Activated T-helper 2 cell treated with anti-CD3 and anti-CD28 coated beads, Interferon-gamma antibody, Interleukin-2, Interleukin-4, amounts not matched to agents 10 μg/mL and 5 μg/mL and 100 μg/mL, durations not matched to agents 14 hours and 24 hours and 36 hours (primary cell): ENCODE measurements around the gene TERF2IP. TPM values are rescaled to one million over a fixed set of nuclear protein-coding genes. Genes with fewer than 3 reads are reported as not detected.

ENCODE experiments used
- DNase-seq: peaks from one replicate; pipeline ENCODE4 v3.0.0; 2021; ENCODE audit warnings: low spot score
- H3K27ac Mint-ChIP-seq: one replicate; pipeline ENCODE4 v1.8.0; 2021; ENCODE audit warnings: mixed read lengths
- H3K27me3 Mint-ChIP-seq: one replicate; pipeline ENCODE4 v1.8.0; 2021; ENCODE audit warnings: low read depth, mixed read lengths
- H3K36me3 Mint-ChIP-seq: one replicate; pipeline ENCODE4 v1.8.0; 2021; ENCODE audit warnings: low read depth, mixed read lengths
- H3K4me1 Mint-ChIP-seq: one replicate; pipeline ENCODE4 v1.8.0; 2021; ENCODE audit warnings: low read depth, mixed read lengths
- H3K4me3 Mint-ChIP-seq: one replicate; pipeline ENCODE4 v1.8.0; 2021; ENCODE audit warnings: low read depth, mild to moderate bottlenecking, moderate library complexity, mixed read lengths
- H3K9me3 Mint-ChIP-seq: one replicate; pipeline ENCODE4 v1.8.0; 2021; ENCODE audit warnings: mixed read lengths
- intact Hi-C: fragments of 100-400 bp; cut with micrococcal nuclease; formaldehyde crosslinking; loops from one replicate; pipeline ENCODE4 v1.15.1; 2023
- total RNA-seq: library from RNA; stranded (reverse); gene quantifications from 2 replicates; pipeline ENCODE4 v1.2.3, GENCODE V29; 2022

TERF2IP gene
- 73.6 and 77.6 TPM in 2 replicates for total RNA-seq

GRCh38 chr16:75647492-75648264 is at the start of gene TERF2IP, which contains the start of gene KARS1:
Gene TERF2IP, plus strand, starts transcription at chr16:75647773. Its CDS starts 110 bp downstream, at chr16:75647883.
Gene KARS1, minus strand, starts transcription at chr16:75647665. Its CDS starts 26 bp downstream, at chr16:75647639.
- no peaks in the 10 kb centered on the region for H3K27me3 Mint-ChIP-seq
- H3K27ac Mint-ChIP-seq, result peak within 1 kb of the TSS; percentile 96
- intact Hi-C loops, result loop anchor here (1.0 to 5.0 kb wide), 10 partner anchors 24 to 1545 kb away; partner anchors contain the start of genes ADAT1, CFDP1, GABARAPL2 and MON1B
- no peaks in the 10 kb centered on the region for H3K9me3 Mint-ChIP-seq
- peak; percentile 94 for DNase-seq
- H3K4me1 Mint-ChIP-seq, result peaks cover 48% of the 10 kb centered on the region
- H3K36me3 Mint-ChIP-seq, result peaks cover 65% of the 10 kb centered on the region
- H3K4me3 Mint-ChIP-seq, result peak within 1 kb of the TSS; percentile 96

DNA sequence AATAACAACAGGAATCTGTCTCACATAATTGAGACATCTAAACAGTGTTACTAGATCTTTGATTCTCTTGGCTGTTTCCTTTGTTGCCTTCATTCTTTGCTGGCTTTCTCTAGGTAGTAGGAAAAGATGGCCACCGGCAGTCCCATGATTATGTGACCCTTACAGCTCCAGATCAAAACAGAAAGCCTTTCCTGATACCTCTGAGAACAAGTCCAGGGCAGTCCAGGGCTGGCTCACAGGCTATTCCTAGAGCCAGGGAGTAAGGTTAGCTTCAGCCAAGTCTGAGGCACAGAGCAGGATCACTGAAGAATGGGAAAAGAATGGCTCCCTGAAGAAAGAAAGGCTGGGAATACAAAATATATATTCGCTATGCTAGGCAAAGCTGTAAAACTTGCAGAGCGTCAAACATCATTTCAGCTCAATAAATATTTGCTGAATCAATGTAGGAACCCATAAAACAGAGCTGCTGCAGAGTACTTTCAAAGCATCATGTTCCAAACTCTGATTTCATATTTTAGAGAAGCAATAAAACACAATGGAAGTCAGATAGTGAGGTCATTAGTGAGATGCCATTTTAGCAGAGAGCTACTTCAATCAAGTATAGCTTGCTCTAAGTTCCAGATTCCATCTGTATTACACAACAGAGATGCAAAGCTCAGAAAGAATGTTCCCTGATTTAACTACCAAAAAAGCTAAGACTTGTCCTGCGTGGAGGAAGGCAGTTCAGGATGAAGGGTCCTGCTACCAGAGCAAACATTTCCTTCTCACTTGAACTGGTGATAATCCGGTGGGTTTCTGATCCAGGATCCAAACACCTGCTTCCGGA is 47.9 kb upstream of the TERF2IP start:
- Mint-ChIP-seq H3K36me3 (peaks cover 63% of the 10 kb centered on the region), H3K4me3 (no peak overlapping the region), H3K27me3 (no peaks in the 10 kb centered on the region), H3K9me3 (peaks cover 20% of the 10 kb centered on the region), H3K4me1 (peaks cover 4% of the 10 kb centered on the region), H3K27ac (no peak overlapping the region)
- intact Hi-C loops, result no loop called here
- DNase-seq, result no peak

GRCh38 chr16:75603241-75603640 is 44.3 kb upstream of the TERF2IP start:
- peaks cover 68% of the 10 kb centered on the region for H3K36me3 Mint-ChIP-seq
- no peak overlapping the region for H3K4me3 Mint-ChIP-seq
- peaks cover 2% of the 10 kb centered on the region for H3K4me1 Mint-ChIP-seq
- no peak overlapping the region for H3K27ac Mint-ChIP-seq
- H3K9me3 Mint-ChIP-seq, result peaks cover 14% of the 10 kb centered on the region
- H3K27me3 Mint-ChIP-seq, result no peaks in the 10 kb centered on the region
- no peak for DNase-seq
- intact Hi-C loops, result no loop called here

DNA sequence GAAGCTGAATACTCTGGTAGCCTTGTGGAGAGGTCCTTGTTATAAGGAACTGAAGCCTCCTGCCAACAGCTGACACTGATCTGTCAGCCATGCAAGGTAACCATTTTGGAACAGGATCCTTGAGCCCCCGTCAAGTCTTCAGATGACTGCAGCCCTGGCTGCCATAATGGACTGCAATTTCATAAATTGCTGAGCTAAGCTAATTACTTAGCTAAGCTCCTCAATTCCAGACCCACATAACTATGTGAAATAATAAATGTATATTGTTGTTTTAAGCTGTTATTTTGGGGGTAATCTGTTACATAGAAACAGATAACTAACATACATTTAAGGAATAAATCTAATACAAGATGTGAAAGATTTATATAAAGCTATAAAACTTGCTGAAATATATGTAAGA is 41.1 kb upstream of the TERF2IP start:
- H3K4me3 Mint-ChIP-seq, result no peak overlapping the region
- H3K36me3 Mint-ChIP-seq, result peaks cover 51% of the 10 kb centered on the region
- H3K4me1 Mint-ChIP-seq, result peaks cover 2% of the 10 kb centered on the region
- peaks cover 14% of the 10 kb centered on the region for H3K9me3 Mint-ChIP-seq
- intact Hi-C loops, result no loop called here
- no peak overlapping the region for H3K27ac Mint-ChIP-seq
- no peak for DNase-seq
- H3K27me3 Mint-ChIP-seq, result no peaks in the 10 kb centered on the region

GRCh38 chr16:75614066-75614897 is 33.3 kb upstream of the TERF2IP start:
- Mint-ChIP-seq H3K27ac (no peak overlapping the region), H3K36me3 (peaks cover 56% of the 10 kb centered on the region), H3K9me3 (no peaks in the 10 kb centered on the region), H3K4me1 (peaks cover 13% of the 10 kb centered on the region), H3K4me3 (no peak overlapping the region), H3K27me3 (no peaks in the 10 kb centered on the region)
- no peak for DNase-seq
- intact Hi-C loops, result no loop called here

GRCh38 chr16:75615619-75616018 is 32.0 kb upstream of the TERF2IP start:
- no peaks in the 10 kb centered on the region for H3K27me3 Mint-ChIP-seq
- intact Hi-C loops, result no loop called here
- no peak for DNase-seq
- H3K9me3 Mint-ChIP-seq, result no peaks in the 10 kb centered on the region
- H3K4me1 Mint-ChIP-seq, result peaks cover 16% of the 10 kb centered on the region
- peaks cover 63% of the 10 kb centered on the region for H3K36me3 Mint-ChIP-seq
- no peak overlapping the region for H3K4me3 Mint-ChIP-seq
- H3K27ac Mint-ChIP-seq, result no peak overlapping the region

DNA sequence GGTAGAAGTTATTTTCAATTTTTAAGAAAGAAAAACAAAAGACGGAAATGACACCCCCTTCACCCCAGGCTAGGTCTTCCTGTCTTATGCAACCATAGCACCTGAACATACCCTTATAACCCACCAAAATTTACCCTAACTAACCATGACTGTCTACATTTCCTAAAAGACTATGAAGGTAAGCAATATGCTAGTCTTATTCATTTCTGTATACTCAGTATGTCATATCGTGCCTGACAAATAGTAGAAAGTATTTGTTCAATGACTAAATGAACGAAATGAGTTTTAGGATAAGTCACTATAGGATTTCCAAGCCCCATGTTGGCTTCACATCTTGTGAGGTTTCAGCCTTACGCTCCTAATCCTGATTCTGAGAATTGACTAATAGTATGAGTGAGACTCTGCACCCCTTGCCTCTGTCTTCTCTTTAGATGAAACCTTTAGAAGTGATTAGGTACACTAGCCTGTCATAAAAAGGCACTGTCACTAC is 31.0 kb upstream of the TERF2IP start:
- Mint-ChIP-seq H3K4me1 (peaks cover 25% of the 10 kb centered on the region), H3K4me3 (no peak overlapping the region), H3K9me3 (no peaks in the 10 kb centered on the region), H3K27me3 (no peaks in the 10 kb centered on the region), H3K36me3 (peaks cover 70% of the 10 kb centered on the region), H3K27ac (peak overlapping the region; percentile 29)
- intact Hi-C loops, result no loop called here
- DNase-seq, result no peak

DNA sequence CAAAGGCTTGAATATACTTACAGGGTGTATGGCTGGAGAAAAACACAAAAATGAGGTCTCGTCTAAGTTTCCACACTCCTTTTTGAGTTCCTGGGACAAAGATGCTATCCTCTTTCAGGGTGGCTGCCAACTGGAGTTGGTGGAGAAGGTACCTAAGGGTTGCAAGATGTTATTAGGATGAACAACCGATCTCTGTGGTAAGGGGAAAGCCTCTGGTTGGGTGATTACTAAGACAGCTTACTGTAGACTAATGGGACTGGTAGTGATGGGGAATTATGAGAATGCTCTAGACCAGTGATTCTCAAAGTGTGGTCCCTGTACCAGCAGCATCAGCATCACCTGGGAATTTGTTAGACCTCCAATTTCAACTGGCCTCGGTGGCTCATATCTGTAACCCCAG is 30.5 kb upstream of the TERF2IP start:
- Mint-ChIP-seq H3K27ac (peak overlapping the region; percentile 29), H3K9me3 (no peaks in the 10 kb centered on the region), H3K36me3 (peaks cover 69% of the 10 kb centered on the region), H3K27me3 (no peaks in the 10 kb centered on the region), H3K4me1 (peaks cover 30% of the 10 kb centered on the region), H3K4me3 (no peak overlapping the region)
- no peak for DNase-seq
- intact Hi-C loops, result no loop called here

GRCh38 chr16:75618780-75619179 is 28.8 kb upstream of the TERF2IP start:
- H3K4me3 Mint-ChIP-seq, result no peak overlapping the region
- intact Hi-C loops, result no loop called here
- no peaks in the 10 kb centered on the region for H3K9me3 Mint-ChIP-seq
- H3K36me3 Mint-ChIP-seq, result peaks cover 60% of the 10 kb centered on the region
- H3K27me3 Mint-ChIP-seq, result no peaks in the 10 kb centered on the region
- H3K4me1 Mint-ChIP-seq, result peaks cover 34% of the 10 kb centered on the region
- H3K27ac Mint-ChIP-seq, result no peak overlapping the region
- DNase-seq, result no peak

DNA sequence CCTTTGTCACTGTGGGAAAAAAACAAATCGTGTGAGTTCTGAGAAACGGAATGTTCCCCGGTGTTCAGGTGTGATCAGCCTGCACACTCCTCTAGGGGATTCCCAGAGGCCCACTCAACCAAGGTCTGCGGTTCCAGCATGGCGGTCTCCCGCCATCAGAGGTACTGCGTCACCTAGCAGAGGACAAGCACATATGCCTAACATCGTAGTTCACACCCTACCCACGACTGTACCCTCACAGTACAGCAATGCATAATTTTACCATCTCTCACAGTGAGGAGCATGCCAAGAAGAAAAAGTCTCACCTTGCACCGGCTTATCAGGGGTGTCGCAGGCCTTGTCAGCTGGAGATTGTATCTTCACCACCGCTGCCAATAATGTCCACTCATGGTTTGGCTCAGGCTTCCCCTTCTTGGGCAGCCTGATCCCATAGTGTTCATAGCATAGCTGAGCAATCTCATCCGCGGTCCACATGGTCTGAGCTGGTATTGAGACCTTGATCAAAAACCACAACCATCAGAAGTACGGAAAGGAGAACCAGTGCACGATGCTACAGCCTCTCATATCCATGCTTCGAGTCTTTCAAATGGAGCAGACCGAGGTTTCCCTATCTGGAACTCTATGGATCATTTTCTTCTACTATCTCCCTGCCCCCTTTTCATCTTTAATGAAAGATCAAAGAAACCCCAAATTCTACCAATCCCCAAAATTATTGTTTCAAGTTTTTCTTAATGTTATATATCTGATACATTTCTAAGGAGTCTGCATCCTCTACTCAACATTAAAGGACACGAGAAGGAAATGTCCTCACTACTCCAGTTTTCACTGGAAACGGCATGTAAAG is 27.0 kb upstream of the TERF2IP start:
- Mint-ChIP-seq H3K36me3 (peaks cover 54% of the 10 kb centered on the region), H3K4me1 (peaks cover 38% of the 10 kb centered on the region), H3K9me3 (no peaks in the 10 kb centered on the region), H3K27ac (no peak overlapping the region), H3K27me3 (no peaks in the 10 kb centered on the region), H3K4me3 (no peak overlapping the region)
- intact Hi-C loops, result no loop called here
- no peak for DNase-seq

DNA sequence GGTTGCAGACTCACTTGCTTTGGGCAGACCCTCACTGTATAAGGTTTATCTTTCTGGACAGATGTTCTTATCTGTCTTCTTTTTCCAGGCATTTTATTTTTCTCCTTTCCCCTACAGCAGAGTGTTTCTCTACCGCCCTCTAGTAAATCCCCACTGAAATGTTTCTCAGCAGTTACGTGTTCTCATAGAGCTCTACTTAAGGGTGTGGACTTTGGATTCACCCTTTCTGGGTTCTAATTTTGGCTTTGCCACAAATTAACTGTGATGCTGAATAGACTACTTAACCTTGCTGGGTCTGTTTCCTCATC is 26.4 kb upstream of the TERF2IP start:
- intact Hi-C loops, result no loop called here
- peaks cover 55% of the 10 kb centered on the region for H3K36me3 Mint-ChIP-seq
- H3K27ac Mint-ChIP-seq, result no peak overlapping the region
- H3K9me3 Mint-ChIP-seq, result no peaks in the 10 kb centered on the region
- H3K4me3 Mint-ChIP-seq, result peak overlapping the region; percentile 93
- peaks cover 38% of the 10 kb centered on the region for H3K4me1 Mint-ChIP-seq
- H3K27me3 Mint-ChIP-seq, result no peaks in the 10 kb centered on the region
- no peak for DNase-seq
